Stimulated activated CD8-positive, alpha-beta memory T cell treated with anti-CD3 and anti-CD28 coated beads, Interleukin-7, amount 100 ng/mL, for 48 hours (primary cell): Measurements from ENCODE around the gene GAS2L1.

Experiments used
- DNase-seq, 2 donors: peaks; one replicate each; pipeline ENCODE4 v3.0.0-alpha.2; 2020; ENCODE audit warnings: low read depth in 1 of 2; ENCODE audit errors: extremely low read depth in 1 of 2

Gene GAS2L1

DNA sequence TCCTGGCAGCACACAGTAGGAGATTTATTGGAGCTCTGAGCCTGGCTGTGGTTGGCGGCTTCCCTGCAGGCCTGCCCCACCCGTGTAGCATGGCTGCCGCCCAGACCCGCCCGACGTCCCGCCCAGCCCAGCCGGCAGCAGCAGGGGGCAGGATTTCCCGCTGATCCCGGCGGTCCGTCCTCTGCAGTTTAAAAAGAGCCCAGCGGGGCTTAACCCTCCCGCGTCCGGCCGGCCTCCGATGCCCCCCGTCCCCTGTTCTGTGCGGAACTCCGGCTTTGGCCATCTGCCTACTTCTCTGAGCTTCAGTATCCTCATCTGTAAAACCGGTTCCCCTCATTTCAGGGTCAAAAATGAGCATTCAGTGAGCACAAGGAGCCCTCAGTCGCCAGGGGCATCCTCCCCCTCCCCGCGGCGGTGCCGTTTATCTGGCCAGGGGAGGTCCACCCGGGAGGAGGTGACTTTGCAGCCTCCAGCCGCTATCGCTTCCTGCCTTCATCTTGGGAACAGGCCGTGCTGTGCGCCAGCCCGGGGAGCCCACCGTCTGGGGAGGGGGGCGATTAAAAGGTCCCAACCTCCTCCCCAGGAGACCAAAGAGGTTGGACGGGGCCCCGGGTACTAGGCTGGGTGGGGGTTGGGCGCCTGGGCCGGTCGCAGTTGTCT, at the start of gene GAS2L1:
TSS of gene GAS2L1 (plus strand) at position 476 of the 660 bp plus-strand sequence. CDS start 1,456 bp downstream, outside the sequence.
- DNase-seq, result peak in 1 of 2 donors; percentile 25

DNA sequence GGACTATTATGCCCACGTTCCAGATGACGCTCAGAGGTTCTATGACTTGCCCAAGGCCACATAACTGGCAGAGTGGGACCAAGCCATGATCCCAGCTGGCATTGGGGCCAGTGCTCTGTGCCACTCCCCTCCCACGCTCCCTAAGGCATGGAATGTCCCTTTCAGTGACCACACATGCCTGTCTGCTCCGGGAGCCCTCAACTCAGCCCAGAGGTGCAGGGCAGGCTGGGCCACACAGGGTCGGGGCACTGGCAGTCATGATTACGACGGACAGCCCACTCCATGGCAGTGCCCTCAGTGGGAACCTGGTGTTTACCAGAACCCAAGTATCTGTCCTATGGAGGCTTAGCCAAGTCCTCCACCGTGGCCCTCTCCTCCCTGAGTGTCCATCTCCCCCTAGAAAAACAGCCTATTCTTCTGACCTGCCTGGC, 48.7 kb upstream of the GAS2L1 start:
- no peak for DNase-seq

DNA sequence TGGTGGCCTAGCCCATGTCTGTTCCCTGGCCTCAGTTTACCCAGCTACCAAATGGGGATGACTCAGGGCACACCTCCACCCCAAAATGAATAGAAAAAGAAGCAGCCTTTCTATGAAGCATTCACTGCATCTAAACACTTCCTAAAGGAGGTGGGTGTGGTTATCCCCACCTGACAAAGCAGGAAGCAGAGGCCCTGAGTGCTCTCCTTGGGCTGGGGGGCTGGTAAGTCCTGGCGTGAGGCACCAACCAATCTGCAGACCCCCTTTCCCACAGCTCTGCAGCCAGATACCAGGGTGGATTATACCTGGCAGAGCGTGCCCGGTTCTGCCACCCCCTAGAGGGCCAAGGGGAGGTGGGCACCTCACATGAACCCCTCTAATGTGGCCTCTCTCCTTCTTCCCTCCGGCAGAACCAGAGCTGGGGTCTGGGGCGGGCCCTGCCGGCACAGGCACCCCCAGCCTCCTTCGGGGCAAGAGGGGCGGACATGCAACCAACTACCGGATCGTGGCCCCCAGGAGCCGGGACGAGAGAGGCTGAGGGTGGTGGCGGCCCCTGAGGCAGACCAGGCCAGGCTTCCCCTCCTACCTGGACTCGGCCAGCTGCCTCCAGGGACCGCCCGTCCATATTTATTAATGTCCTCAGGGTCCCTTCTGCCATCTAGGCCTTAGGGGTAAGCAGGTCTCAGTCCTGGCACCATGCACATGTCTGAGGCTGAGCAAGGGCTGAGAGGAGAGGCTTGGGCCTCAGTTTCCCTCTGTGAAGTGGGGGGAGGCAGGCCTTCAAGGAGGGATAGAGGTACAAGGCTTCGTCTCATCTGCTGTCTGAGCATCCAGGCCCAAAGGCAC, 47.8 kb upstream of the GAS2L1 start:
- no peak for DNase-seq

DNA sequence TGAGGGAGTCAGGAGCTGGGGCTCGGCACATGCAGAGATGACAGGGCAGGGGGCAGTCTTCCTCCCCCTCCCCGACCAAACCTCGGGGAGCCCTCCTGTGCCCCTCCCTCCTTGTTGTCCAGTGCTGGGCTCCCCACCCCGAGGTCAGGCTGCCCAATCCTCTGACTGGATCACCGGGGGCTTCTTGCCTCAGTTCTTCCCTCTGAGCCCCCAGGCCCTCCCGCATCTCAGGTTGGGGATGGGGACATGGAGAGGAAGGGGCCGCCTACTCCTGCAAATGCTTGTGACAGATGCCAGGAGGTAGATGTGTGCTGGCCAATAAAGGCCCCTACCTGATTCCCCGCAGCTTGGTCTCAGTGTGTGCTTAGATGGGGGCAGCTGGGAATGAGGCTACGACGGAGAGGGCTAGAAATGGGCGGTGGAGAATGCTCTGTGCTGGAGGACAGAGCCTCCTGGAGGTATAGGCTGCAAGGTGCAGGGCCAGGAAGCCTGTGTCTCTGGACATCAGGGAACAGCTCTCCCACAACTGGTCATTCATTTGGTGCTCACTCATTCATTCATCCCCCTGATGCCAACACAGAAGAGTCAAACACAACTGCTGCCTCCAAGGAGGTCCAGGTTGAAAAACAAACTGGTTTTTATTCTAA, 47.1 kb upstream of the GAS2L1 start:
- DNase-seq, result no peak

DNA sequence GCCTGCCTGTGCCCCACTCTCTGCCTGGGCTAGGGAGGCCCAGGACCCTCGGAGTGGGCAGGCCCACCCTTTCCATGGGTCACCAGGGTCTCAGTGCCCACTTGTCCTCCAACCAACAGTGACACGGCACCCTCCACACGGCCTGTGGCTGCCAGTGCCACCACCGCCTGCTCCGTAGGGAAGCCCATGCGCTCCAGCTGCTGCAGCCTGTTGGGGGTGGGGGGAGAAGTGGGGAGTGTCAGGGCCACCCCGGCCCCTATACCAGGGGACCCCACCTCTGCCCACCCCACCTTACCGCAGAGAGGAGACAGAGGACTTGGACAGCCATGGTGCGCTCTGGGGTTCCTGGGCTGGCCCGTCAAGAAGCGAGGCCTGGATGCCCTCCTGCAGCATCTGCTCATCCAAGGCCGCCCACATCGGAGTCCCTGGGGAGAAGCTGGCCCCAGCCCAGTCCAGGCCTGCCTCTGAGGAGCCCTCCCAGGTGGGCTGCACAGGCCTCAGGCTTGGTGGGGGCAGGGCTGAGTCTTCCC, 46.4 kb upstream of the GAS2L1 start:
- no peak for DNase-seq

DNA sequence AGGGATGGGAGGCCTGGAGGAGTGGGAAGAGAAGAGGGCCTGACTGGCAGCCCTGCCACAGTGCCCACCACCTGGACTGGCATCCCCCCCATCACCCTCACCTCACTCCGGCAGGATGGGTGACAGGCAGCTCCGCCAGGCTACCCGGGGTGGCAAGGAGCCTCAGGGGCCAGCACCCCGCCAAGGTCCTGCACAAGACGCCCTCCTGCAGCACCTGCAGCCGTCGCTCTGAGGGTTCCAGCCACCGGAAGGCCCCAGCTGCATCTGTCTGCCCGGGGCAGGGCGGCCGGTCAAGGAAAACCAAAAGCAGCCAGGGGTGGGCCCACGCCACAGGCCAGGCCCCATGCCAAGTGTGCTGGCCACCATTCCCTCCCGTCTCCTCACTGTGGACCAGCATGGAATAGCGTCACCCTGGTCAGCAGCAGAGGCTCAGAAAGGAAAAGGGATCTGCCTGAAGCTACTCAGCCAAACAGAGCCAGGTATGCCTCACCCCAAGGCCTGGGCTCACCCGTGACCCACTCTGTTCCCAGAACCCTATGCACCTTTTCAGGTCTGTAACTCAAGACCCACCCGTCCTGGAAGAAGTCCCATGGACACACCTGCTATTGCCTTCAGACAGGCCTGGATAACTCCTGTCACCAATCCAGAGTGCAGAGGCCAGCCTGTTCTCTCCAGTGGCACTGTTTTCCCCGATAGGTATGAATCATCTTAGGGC, 45.7 kb upstream of the GAS2L1 start:
- no peak for DNase-seq

DNA sequence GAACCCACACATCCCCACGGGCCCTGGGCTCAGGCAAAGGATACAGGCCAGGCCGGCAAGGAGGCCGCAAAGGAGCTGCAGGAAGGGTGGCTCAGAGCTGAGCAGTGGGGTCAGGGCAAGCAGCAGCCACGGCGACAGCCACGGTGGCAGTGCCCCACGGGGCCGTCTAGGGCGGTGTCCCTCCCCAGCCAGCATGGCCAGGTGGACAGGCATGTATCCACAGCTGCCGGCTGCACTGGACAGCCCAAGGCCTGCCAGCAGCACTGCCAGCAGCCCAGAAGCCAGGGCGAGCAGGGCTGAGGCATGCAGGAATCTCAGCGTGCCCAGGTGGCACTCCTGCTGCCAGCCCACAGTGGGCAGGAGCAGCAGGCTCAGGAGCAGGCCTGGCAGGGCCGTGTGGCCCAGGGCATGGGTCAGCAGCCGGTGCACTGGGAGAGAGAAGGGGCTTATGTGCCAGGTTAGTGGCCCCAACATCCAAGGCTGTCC, 42.6 kb upstream of the GAS2L1 start:
- DNase-seq, result no peak

DNA sequence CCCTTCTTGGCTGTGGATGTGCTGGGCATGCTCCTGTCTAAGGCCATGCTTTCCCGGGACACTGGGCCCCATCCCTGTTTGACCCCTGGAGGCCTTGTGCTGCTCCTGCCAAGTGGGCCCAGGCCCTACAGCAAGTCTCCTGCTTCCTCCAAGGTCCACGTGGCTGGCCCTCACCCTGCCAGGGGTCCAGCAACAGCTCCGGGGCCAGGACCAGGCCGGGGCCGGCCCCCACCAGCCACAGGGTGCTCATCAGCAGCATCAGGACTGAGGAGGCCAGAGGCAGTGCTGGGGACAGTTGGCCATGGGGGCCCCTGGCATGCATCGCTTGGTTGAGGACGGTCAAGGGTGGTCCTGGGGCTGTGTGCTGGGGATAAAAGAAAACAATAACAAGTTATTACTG, 41.1 kb upstream of the GAS2L1 start:
- DNase-seq, result no peak

DNA sequence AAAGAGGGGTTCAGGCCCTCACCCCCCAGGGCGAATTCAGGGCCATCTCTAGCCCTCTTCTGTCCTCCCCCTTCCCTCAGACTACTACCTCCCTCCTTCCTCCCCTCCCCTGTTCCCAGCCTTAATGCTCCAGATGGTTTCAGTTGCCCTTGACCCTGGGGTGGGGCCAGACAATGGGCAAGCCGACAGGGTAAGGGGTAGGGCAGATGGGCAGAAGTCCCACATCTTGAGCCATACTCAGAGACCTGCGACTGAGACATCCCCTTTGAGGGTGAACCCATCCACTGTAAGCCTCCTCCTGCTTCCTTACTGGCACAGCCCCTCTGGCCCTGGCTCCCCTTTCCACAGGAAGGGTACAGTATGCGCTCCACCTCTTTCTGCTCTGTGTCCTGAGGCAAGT, 40.5 kb upstream of the GAS2L1 start:
- DNase-seq, result no peak

DNA sequence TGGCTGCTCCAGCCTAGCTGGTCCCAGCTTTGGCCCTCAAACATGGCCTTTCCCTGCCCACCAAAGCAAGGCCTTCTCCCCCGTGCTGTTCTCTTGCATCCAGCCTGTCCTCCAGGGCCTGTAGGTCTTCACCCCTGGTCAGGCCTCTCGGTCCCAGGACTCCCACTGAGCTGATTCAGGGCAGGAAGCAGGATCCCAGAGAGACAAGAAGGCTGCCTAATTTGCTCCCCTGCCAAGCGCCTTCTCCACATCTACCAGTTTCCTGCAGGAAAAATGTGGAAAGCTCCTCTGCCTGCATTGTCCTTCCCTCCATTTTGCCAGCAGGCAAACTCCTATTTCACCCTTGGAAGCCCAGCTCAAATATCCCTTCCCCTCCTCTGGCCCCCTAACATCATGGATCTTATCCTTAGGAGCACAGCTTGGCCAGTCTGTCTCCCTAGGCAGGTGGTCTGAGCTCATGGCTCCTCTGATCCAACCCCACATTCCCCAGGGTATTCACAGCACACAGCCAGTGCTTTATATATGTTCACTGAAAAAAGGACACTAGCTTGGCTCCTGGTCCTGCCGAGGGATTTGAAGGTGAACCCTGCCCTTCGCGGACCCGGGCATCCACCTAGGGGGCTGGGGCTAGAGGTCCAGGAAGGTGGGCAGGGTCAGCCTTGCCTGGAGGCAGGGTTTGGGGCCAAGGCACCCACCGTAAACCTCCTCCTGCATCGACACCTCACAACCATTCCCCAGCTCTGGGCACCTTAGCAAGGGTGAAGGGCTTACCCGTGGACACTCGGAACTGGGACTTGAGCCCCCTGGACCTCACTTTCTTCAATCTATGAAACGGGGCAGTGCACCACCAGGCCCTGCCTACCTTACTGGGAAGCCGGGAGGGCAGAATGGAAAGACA, 39.6 kb upstream of the GAS2L1 start:
- DNase-seq, result no peak

DNA sequence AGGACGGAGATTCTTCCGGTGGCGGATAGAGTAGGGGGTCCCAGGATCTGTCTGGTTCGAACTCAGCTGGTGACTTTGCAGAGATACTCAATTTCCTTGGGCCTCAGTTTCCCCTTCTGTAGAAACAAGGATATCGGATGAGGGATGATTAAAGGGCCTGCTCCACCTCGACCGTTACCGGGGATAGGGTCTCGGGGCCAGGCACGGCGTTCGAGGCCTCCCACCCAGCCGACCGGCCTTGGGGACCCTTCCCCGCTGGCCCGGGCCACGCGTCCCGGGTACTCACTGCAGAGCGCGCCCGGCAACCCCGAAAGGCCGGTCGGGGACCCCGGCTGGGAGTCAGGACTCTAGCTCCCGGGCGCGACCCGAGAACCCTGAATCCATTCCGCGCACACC, 39.0 kb upstream of the GAS2L1 start:
- DNase-seq, result no peak

DNA sequence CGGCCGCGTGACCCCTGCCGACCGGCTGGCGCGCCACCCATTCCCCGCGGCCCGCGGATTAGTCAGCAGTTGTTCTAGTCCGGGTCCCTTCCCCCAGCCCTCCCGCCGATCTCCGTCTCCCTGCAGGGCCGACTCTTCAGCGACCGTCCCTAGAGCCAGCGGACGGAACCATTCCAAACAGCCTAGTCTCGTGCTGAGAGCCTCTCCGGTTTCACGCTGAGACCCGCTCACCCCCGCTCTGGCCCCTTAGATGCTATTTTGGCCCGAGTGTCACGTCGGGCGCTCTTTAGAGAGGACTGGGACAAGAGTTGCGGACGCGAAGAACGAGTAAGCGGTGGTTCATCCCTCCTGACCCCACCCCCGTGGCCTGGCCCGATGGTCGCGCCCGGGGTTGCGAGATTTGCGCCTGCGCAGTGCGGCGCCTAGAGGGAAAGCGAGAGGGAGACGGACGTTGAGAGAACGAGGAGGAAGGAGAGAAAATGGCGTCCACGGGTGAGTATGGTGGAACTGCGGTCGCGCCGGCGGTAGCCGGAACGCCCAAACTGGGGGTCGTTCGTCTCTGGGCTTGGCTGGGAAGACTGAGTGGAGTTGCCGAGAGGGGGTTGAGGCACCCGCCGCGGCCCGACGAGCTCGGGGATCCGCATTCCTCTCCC, 38.5 kb upstream of the GAS2L1 start, which contains the start of the genes EWSR1 and RHBDD3:
TSS of gene EWSR1 (plus strand) at position 411 of the 653 bp plus-strand sequence. CDS start at position 480, 69 bp downstream.
TSS of gene RHBDD3 (minus strand) at position 124 of the 653 bp plus-strand sequence. CDS start 2,355 bp downstream, outside the sequence.
- DNase-seq, result peak; percentile 92 to 95

DNA sequence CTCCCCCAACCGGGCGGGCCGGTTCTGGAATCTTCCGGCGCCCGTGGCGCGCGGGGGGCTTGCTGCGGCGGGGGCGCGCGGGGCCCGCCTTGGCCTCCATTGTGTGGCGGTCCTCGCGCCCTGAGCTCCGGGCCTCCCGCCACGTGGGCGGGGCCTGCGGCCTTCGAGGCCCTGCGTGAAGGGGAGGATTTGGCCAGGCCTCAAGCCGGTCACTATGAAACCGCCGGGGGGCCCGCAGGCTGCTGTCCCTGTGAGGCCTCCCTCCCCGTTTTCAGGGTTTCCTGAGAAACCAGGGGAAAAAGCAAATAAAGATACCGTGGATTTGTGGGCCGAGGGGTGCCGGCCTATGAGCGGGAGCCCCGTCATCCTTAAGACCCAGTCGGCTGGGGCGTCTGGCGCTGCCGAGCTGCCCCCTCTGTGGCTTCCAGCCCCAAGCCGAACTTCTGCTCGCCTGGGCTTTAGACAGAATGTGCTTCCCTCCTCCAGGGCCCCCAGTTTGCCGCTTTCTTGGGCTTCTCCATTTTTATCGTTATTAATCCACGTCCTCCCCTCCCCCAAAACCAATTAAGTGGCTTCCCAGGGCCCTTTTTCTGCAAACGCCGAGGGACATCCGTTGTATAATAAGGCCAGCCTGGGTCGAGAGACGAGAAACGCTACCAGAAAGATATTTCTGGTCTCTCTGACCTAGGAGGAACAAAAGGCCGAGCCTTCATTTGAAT, 37.8 kb upstream of the GAS2L1 start:
- DNase-seq, result peak in 1 of 2 donors; percentile 19

DNA sequence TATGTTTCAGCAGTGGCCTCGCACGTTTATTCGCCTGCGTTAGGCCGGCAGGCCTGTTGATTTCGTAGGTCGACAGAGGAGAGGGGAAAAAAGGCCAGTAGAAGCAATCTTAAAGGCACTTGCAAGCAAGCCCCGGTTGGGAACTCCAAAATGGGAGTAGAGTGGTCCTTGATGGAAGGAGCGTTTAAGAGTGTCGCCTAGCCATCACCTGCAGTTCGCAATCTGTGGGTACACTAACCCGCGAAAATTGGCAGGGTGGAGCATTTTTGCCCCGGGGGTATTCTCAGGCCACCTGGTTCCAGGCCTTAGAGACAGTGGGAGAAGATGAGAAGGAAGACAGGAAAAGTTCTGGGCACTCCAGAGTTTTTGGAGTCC, 37.2 kb upstream of the GAS2L1 start:
- no peak for DNase-seq

DNA sequence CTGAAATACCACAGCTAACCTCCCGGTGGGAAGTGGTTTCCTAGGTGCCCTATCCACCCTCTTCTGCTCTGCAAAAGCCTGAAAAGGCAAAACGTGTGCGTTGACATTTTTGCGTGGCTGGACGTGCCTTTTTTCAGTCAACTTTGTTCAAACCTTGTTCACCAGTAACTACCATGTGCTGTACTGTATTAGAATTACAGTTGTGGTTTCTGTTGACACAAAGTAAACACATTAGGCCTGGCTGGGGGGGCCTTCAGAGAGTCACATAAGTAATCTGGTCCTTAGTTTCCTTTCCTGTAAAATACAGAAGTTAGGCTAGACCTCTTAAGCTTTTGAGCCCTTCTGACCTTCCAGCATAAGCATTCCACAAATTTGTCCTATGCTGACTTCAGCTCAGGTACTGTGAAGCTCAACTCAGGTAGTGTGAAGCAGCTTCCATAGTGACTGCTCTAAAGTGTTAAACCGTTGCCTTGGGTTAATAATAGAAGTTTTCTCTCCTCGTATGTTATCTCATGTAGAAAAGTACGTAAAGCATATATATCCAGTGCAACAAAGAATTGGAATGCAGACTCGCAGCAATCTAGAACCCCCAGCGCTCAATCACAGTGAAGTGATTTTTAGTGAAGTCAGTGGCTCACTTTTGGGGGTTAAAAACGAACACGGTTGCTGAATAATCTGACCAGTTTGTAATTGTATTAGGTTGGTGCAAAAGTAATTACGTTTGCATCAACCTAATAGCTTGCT, 36.5 kb upstream of the GAS2L1 start:
- no peak for DNase-seq

DNA sequence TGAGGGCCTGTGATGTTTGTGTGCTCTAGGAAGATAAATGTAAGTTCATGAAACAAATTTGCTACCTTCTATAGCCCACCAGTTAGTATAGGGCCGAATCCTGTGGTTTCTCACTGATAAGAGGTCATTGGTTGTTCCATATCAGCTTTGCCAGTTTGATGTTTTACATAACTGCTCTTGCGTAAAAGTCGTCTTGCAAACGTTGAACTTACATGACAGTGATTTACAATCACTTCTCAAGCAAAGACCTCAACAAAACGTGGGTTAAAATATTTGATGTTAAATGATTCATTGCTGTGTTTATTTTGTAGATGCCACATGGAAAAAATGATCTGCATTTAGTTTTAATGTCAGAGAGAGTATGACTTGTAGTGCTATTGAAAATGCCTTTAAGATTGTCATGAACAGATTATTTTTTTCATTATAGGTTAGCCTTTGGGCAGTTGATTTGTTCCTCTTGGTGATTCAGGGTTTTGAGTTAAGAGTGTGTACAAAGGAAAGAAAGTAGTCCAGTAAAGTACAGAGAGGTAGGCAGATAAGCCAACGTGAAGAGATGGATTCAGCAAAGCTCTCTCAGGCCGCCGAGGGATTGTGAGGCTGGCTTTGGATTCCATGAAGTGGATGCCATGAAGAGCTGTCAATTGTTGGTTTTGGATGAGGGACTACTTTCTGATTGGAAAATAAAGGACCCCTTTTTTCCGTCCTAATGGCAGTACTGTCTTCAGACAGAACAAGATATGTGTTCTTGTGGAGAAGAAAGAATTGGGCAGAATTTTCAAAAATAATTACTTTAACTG, 35.8 kb upstream of the GAS2L1 start:
- no peak for DNase-seq

DNA sequence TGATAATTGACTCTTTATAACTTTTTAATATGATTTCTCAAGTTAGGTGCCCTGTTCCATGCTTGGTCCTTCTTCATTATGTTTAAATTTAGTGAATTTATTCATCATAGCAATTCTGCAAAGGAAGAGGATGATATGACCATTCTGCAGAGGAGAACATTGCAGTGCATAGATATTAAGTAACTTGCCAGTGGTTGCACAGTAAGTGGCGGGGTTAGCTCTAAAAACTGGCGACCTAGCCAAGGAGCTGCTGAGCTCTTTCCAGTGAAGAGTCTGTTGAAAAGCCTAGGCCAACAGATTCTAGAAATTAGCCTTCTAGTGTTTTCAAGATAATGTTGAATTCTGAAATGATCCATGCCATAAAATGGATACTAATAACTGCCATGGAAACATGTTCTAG, 33.8 kb upstream of the GAS2L1 start:
- DNase-seq, result no peak
